HG02852 (cell line): ENCODE data around the gene GIGYF2.
"Not testable (repeated sequence)": the region's sequence is repeated elsewhere in the genome, so short reads cannot be mapped to it uniquely, and the experiment has no call there.

Experiments used
- ATAC-seq: cut with Tn5 transposase; IDR thresholded peaks from one replicate; pipeline ENCODE4 v1.9.1; 2021; ENCODE audit warnings: mild to moderate bottlenecking, moderate library complexity; ENCODE audit not compliant: unreplicated experiment

Gene GIGYF2

GRCh38 chr2:232697059-232697806, at the start of gene GIGYF2:
Gene GIGYF2 (plus strand): TSS chr2:232697331. CDS start chr2:232735198, 37,867 bp downstream.
- peak; percentile 79 for ATAC-seq

DNA sequence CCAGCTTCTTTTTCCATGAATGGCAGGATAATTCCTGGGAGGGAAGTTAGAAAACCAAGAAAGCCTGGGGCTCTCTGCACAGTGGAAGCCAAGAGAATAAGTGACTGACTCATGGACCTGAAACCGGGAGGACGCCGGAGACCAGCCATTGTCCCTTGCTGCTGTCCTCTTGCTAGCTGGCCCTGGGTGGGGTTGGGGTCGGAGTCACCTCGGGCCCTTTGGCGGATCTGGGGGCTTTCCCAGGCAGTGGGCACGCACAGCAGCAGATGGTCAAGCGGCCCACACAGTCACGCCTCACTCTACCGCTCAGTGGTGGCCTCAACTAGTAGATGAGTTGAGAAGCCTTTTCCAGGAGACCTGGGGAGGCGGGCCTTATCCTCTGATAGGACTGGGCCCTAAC, 48.1 kb upstream of the GIGYF2 start:
- ATAC-seq = no peak

- ATAC-seq = no peak
Observed at GRCh38 chr2:232652505-232652851, 44.7 kb upstream of the GIGYF2 start.

- no peak for ATAC-seq
Observed at GRCh38 chr2:232653441-232653840, 43.7 kb upstream of the GIGYF2 start.

DNA sequence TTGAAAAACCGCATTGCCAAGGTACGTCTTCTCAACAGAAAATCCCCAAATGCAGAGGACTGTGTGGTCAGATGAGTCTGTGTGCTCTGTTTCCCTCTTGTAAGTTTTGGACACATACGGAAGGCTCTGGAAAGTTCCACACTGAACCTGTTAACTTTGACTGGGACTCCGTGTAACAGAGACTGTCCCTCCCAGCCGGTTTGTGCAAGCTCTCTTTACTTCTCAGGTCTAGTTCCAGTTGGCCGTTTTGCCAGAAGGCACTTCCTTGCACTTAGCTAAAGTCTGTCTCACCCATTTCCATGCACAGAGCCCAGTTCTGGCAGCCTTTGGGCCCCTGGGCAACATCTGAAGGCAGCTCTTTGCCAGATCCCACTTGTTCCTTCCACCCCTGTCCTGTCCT, 41.7 kb upstream of the GIGYF2 start:
- no peak for ATAC-seq

GRCh38 chr2:232658217-232658785, 38.8 kb upstream of the GIGYF2 start:
- ATAC-seq = no peak

DNA sequence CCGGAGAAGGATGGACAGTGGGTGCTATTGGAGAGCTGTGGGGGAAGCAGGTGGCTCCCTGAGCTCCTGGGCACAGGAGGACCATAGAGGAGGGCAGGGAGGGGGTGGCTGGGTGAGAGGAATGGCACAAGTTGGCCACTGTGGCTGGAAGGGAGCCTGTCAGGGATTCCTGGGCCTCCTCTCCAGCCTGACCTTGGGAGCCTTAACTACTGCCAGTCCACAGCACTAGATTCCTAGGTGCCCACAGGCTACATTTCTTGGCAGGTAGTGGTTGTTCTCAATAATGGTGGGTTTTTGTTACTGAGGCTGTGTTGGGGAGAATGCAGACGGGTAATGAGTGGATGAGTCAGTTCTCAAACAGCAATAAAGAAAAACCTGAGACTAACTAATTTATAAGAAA, 37.8 kb upstream of the GIGYF2 start:
- no peak for ATAC-seq

DNA sequence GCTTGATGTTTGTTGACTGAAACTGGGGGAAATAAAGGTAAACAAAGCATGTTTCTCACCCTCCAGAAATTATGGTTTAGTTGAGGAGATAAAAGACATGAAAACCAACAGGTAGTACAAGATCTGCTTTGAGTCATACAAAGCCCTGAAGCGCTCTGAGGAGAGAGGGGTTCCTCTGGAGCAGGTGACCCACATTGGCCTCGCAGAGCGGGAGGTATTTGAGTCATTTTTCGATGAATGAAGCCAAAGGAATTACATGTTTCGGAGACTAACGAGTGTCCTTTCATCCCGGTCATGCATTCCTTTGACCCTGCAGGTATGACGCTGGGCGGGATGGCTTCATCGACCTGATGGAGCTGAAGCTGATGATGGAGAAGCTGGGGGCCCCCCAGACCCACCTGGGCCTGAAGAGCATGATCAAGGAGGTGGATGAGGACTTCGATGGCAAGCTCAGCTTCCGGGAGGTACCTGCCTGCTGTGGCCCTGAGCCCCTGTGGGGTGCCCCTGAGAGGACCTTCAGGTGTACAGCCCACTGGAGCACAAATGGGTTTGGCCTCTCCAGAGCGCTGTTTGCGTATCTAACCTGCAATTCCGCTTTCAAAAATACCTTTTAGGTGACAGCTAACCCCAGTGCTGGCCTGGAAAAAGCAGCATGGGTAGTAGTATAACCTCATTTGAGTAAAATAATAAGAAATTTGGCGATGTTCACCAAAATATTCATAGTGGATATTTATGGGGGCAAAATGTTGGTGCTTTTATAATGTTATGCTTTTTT, 34.5 kb upstream of the GIGYF2 start:
- ATAC-seq = no peak

DNA sequence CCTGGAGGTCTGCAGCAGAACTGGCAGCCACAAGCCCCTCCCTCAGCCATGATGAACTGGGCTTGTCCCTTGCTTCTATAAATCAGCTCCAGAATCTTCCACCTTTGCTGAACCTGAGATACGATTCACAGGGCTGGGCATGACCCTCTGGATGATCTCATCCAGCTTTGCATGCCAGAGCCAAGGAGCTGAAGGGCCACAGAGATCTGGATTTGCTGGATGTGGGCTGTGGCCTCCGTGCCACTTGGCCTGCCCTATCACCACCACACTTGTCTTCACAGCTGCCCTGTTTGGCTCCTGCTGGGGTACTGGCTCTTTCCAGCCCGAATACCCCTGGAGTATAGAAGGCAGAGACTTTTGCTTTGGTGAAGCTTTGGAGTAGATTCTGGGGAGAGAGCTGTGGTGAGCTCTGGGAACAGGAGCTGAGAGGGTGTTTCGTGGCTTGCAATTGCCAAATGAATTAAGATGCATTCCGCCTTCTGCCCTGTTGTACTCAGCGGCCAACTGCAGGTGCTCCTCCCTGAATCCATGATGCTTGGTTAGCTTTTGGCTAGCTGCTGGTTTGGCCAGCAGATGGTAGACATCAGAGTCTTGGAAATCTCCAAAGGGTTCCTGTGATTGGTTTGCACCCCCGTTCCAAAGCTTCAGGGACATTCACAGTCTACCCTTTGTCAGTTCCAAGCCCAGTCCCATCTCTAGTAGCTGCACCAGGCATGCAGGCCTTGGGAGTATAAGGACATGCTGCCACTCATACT, 30.9 kb upstream of the GIGYF2 start:
- ATAC-seq = no peak

- ATAC-seq = no peak
Observed at GRCh38 chr2:232667989-232668583, 29.0 kb upstream of the GIGYF2 start.

DNA sequence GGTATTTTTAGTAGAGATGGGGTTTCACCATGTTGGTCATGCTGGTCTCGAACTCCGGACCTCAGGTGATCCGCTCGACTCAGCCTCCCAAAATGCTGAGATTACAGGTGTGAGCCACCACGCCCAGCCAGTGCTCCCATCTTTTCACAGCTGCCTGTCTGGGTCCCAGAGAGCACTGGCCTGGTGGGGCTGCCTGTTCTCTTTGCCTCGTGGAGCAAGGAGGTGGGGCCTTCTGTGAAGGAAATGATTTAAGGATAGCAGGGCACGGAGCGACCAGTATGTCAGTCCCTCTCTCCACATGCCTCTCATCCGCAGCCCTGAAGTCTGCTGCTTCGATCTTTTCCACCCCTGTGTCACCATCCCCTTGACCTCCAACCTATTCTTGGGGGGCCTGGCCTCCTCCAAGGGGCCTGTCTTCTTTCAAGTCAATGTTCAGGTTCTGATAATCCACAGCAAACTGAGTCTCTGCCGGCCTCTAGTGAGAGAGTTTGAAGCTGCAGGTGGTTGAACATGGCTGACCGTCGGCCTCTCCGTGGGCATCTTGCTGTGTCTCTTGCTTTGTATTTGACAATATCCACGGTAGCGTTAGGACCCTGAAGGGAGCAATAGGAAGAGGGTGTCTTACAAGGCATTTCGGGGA, 28.2 kb upstream of the GIGYF2 start:
- no peak for ATAC-seq

GRCh38 chr2:232672588-232672987, 24.5 kb upstream of the GIGYF2 start:
- ATAC-seq = no peak

- no peak for ATAC-seq
Observed at GRCh38 chr2:232674491-232674890, 22.6 kb upstream of the GIGYF2 start.

- no peak for ATAC-seq
Observed at GRCh38 chr2:232675381-232675780, 21.8 kb upstream of the GIGYF2 start.

DNA sequence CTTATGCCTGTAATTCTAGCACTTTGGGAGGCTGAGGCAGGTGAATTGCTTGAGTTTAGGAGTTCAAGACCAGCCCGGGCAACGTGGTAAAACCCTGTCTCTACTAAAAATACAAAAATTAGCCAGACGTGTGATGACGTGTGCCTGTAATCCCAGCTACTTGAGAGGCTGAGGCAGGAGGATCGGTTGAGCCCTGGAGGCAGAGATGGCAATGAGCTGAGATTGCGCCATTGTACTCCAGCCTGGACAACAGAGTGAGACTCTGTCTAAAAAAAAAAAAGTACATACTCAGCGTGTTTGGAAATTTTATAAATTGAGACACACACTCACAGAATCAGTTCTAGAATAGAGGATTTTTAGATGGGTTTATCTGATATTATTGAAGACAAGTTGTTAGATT, 17.1 kb upstream of the GIGYF2 start:
- no peak for ATAC-seq

DNA sequence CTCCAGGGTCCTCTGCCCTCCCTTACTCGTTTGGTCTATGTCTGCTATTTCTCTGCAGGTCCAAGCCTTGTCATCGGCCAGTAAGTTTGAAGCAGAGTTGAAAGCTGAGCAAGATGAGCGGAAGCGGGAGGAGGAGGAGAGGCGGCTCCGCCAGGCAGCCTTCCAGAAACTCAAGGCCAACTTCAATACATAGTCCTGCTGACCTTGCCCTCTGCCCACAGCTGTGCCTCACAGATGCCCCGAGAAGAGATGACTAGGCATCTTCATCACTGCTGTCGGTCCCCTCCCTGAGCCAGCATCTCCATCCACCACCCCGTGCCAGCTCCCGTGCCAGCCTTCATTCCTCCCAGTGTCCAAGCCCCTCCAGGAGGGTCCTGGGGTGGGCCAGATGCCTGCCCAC, 15.6 kb upstream of the GIGYF2 start:
- no peak for ATAC-seq

- ATAC-seq = no peak
Observed at GRCh38 chr2:232683368-232683767, 13.8 kb upstream of the GIGYF2 start.

- ATAC-seq = not testable (repeated sequence)
Observed at GRCh38 chr2:232685391-232685790, 11.7 kb upstream of the GIGYF2 start.

DNA sequence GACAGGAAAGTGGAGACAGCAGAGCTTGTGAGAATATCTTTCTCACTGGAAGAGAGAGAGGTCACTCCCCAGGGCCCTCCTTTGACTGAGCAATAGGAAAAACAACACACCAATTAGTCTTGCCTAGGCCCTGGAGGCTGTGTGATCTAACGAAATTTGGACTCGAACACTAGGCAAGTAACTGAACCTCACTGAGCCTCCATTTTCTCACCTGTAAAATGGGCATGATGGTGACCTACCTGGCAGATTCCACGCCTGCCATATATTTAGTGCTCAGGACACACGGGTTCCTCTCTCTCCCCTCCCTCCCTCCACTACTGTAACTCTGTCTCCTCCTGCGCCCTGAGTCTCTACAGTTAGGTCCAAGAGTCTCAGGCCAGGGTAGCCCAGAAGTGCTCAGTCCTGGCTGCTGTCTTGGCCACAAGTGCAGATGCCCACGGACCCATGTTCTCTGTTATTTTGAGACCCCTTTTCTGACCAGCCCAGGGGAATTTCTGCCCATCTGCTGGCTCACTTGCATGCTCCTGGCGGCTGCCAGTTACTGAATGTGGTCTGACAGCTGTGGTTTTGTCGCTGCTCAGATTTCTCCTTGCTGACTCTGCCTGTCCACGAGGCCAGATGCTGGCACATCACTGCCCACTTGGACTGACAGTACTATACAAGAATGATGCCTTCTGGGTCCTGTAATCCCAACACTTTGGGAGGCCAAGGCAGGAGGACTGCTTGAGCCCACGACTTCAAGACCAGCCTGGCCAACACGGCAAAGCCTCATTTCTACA, 9.6 kb upstream of the GIGYF2 start:
- no peak for ATAC-seq

DNA sequence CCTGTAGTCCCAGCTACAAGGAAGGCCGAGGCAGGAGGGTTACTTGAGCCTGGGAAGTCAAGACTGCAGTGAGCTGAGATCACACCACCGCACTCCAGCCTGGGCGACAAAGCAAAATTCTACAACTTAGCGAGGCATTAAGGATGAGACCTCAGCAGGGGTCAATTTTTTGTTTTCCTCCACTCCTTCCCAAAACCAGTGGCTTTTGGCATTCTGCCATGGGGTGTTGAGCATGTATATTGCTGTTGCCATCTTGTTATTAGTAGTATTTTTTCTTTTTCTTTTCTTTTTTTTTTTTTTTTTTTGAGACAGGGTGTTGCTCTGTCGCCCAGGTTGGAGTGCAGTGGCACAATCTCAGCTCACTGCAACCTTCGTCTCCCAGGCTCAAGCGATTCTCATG, 8.9 kb upstream of the GIGYF2 start:
- no peak for ATAC-seq
